Ectodermal cell (in vitro differentiated cells): ENCODE measurements around the gene UBE2L5.

ENCODE experiments used
- H3K27ac ChIP-seq: 2 replicates; pipeline ENCODE4 v1.7.0; 2013; ENCODE audit warnings: mild to moderate bottlenecking, low read depth, low read length; ENCODE audit not compliant: insufficient read depth, poor library complexity, severe bottlenecking
- H3K27me3 ChIP-seq: 2 replicates; pipeline ENCODE4 v1.7.0; 2013; ENCODE audit warnings: mild to moderate bottlenecking, low read length; ENCODE audit not compliant: insufficient read depth, control insufficient read depth, poor library complexity, severe bottlenecking
- H3K36me3 ChIP-seq: one replicate; pipeline ENCODE4 v1.7.0; 2013; ENCODE audit warnings: low read length; ENCODE audit not compliant: control insufficient read depth, insufficient read depth
- H3K4me1 ChIP-seq: one replicate; pipeline ENCODE4 v1.7.0; 2013; ENCODE audit warnings: low read length; ENCODE audit not compliant: control insufficient read depth, insufficient read depth
- H3K4me3 ChIP-seq: 2 replicates; pipeline ENCODE4 v1.7.0; 2013; ENCODE audit warnings: low read depth, low read length, control low read depth; ENCODE audit not compliant: insufficient read depth
- H3K9me3 ChIP-seq: 2 replicates; pipeline ENCODE4 v1.7.0; 2013; ENCODE audit warnings: mild to moderate bottlenecking, low read length, moderate library complexity; ENCODE audit not compliant: control insufficient read depth
- WGBS, 2 experiments: methylation state at CpG; one replicate each; pipeline ENCODE4 v1.1.7; 2013; ENCODE audit warnings: missing lambda C conversion rate in 2 of 2; 5-methylcytosine and 5-hydroxymethylcytosine counted together

UBE2L5 gene

GRCh38 chr13:30391956-30392680 is 30.2 kb upstream of the UBE2L5 start:
- H3K27me3 ChIP-seq: no peaks in the 10 kb centered on the region
- H3K4me1 ChIP-seq: no peaks in the 10 kb centered on the region
- no peak overlapping the region for H3K27ac ChIP-seq
- 92 to 95% methylated on average over 9 of the region's 9 CpGs for WGBS, 2 experiments
- H3K4me3 ChIP-seq: no peak overlapping the region
- H3K9me3 ChIP-seq: no peaks in the 10 kb centered on the region
- no peaks in the 10 kb centered on the region for H3K36me3 ChIP-seq

- no peaks in the 10 kb centered on the region for H3K9me3 ChIP-seq
- H3K36me3 ChIP-seq: no peaks in the 10 kb centered on the region
- no peak overlapping the region for H3K27ac ChIP-seq
- 83 to 89% methylated on average over 5 of the region's 5 CpGs for WGBS, 2 experiments
- no peak overlapping the region for H3K4me3 ChIP-seq
- H3K4me1 ChIP-seq: no peaks in the 10 kb centered on the region
- H3K27me3 ChIP-seq: no peaks in the 10 kb centered on the region
Observed at GRCh38 chr13:30392681-30393045, 29.6 kb upstream of the UBE2L5 start.

GRCh38 chr13:30394751-30395191 is 27.5 kb upstream of the UBE2L5 start:
- H3K27me3 ChIP-seq: no peaks in the 10 kb centered on the region
- no peaks in the 10 kb centered on the region for H3K4me1 ChIP-seq
- 67 to 72% methylated on average over 7 of the region's 7 CpGs for WGBS, 2 experiments
- no peaks in the 10 kb centered on the region for H3K9me3 ChIP-seq
- no peak overlapping the region for H3K4me3 ChIP-seq
- no peak overlapping the region for H3K27ac ChIP-seq
- H3K36me3 ChIP-seq: no peaks in the 10 kb centered on the region

GRCh38 chr13:30395192-30396158 is 26.8 kb upstream of the UBE2L5 start:
- Histone ChIP-seq H3K4me1 (no peaks in the 10 kb centered on the region), H3K27ac (no peak overlapping the region), H3K27me3 (no peaks in the 10 kb centered on the region), H3K36me3 (no peaks in the 10 kb centered on the region), H3K9me3 (no peaks in the 10 kb centered on the region), H3K4me3 (peak overlapping the region; percentile 23)
- WGBS, 2 experiments: 34 to 39% methylated on average over 17 of the region's 19 CpGs

- Histone ChIP-seq H3K4me3 (no peak overlapping the region), H3K4me1 (no peaks in the 10 kb centered on the region), H3K27ac (no peak overlapping the region), H3K9me3 (no peaks in the 10 kb centered on the region), H3K27me3 (no peaks in the 10 kb centered on the region), H3K36me3 (no peaks in the 10 kb centered on the region)
- WGBS, 2 experiments: 68 to 82% methylated on average over 6 to 8 of the region's 8 CpGs
Observed at GRCh38 chr13:30396434-30397075, 25.7 kb upstream of the UBE2L5 start.

GRCh38 chr13:30398601-30399072 is 23.7 kb upstream of the UBE2L5 start:
- WGBS, 2 experiments: 84 to 85% methylated on average over 7 of the region's 7 CpGs
- no peaks in the 10 kb centered on the region for H3K36me3 ChIP-seq
- H3K9me3 ChIP-seq: no peaks in the 10 kb centered on the region
- H3K27me3 ChIP-seq: no peaks in the 10 kb centered on the region
- H3K27ac ChIP-seq: no peak overlapping the region
- H3K4me1 ChIP-seq: no peaks in the 10 kb centered on the region
- no peak overlapping the region for H3K4me3 ChIP-seq

- H3K4me3 ChIP-seq: no peak overlapping the region
- no peaks in the 10 kb centered on the region for H3K4me1 ChIP-seq
- H3K27ac ChIP-seq: no peak overlapping the region
- WGBS, 2 experiments: 100% methylated on average over 2 of the region's 2 CpGs
- H3K27me3 ChIP-seq: no peaks in the 10 kb centered on the region
- H3K9me3 ChIP-seq: no peaks in the 10 kb centered on the region
- no peaks in the 10 kb centered on the region for H3K36me3 ChIP-seq
Observed at GRCh38 chr13:30400376-30400775, 21.9 kb upstream of the UBE2L5 start.

- 83 to 86% methylated on average over 5 of the region's 5 CpGs for WGBS, 2 experiments
- Histone ChIP-seq H3K36me3 (no peaks in the 10 kb centered on the region), H3K27ac (no peak overlapping the region)
Observed at GRCh38 chr13:30401347-30401746, 20.9 kb upstream of the UBE2L5 start.

GRCh38 chr13:30403456-30403855 is 18.8 kb upstream of the UBE2L5 start:
- Histone ChIP-seq H3K4me1 (no peaks in the 10 kb centered on the region), H3K36me3 (no peaks in the 10 kb centered on the region), H3K27me3 (peaks cover under 1% of the 10 kb centered on the region), H3K4me3 (no peak overlapping the region), H3K9me3 (no peaks in the 10 kb centered on the region), H3K27ac (no peak overlapping the region)
- WGBS, 2 experiments: 88% methylated on average over 6 of the region's 6 CpGs

More at GRCh38 chr13:30401347-30401746, 20.9 kb upstream of the UBE2L5 start:
- no peak overlapping the region for H3K4me3 ChIP-seq
- no peaks in the 10 kb centered on the region for H3K4me1 ChIP-seq
- H3K27me3 ChIP-seq: no peaks in the 10 kb centered on the region
- H3K9me3 ChIP-seq: no peaks in the 10 kb centered on the region

- no peak overlapping the region for H3K27ac ChIP-seq
- no peak overlapping the region for H3K4me3 ChIP-seq
- H3K36me3 ChIP-seq: no peaks in the 10 kb centered on the region
- 94 to 95% methylated on average over 5 of the region's 5 CpGs for WGBS, 2 experiments
- no peaks in the 10 kb centered on the region for H3K4me1 ChIP-seq
- peaks cover 8% of the 10 kb centered on the region for H3K27me3 ChIP-seq
- no peaks in the 10 kb centered on the region for H3K9me3 ChIP-seq
Observed at GRCh38 chr13:30404207-30404606, 18.1 kb upstream of the UBE2L5 start.
